PC-9 (cell line): Measurements from ENCODE around the gene BBS9. TPM values are rescaled to one million over a fixed set of nuclear protein-coding genes. Genes with fewer than 3 reads are reported as not detected.
A peak's percentile ranks its signal among the peaks of the same experiment; 100 is the strongest.

ENCODE experiments used
- BruUV-seq: library from RNA; stranded (reverse); fragments of 400-500 nt; replicated peaks from 2 replicates; lab custom pipeline; 2021; lab: Mats Ljungman, UMichigan
- CTCF ChIA-PET: fragments of 300-600 bp; sonication (Branson Sonifier 250); formaldehyde crosslinking; loops from one replicate; lab custom pipeline; 2022; ENCODE audit warnings: antibody characterized with exemption; lab: Charles Lee
- POLR2A ChIA-PET: fragments of 300-600 bp; sonication (Branson Sonifier 250); formaldehyde crosslinking; loops from one replicate; lab custom pipeline; 2022; ENCODE audit warnings: antibody characterized with exemption; ENCODE audit not compliant: unreplicated experiment; lab: Charles Lee
- DNase-seq, 2 experiments: peaks; one replicate each; pipeline versions ENCODE4 v3.0.0 to v3.0.0-alpha.2; 2015 to 2022; ENCODE audit warnings: mixed read lengths in 1 of 2
- H2AFZ ChIP-seq: fragments of 200-600 bp; sonication (generic); 2 replicates; pipeline ENCODE4 v1.8.1; 2017; ENCODE audit warnings: antibody characterized with exemption
- H3F3A ChIP-seq: fragments of 200-600 bp; sonication (generic); 2 replicates; pipeline ENCODE4 v1.8.1; 2017; ENCODE audit warnings: antibody characterized with exemption, mild to moderate bottlenecking, low read depth; ENCODE audit not compliant: insufficient read depth
- H3K27ac ChIP-seq: fragments of 200-600 bp; sonication (generic); 2 replicates; pipeline ENCODE4 v1.6.1; 2016; ENCODE audit warnings: mixed run types
- H3K27me3 ChIP-seq: fragments of 200-600 bp; sonication (generic); 2 replicates; pipeline ENCODE4 v1.6.1; 2016; ENCODE audit warnings: low read depth, mixed run types; ENCODE audit not compliant: insufficient read depth
- H3K36me3 ChIP-seq: fragments of 200-600 bp; sonication (generic); 2 replicates; pipeline ENCODE4 v1.6.1; 2016; ENCODE audit warnings: low read depth, mixed run types
- H3K4me1 ChIP-seq: fragments of 200-600 bp; sonication (generic); replicated peaks from 2 replicates; pipeline ENCODE4 v1.6.1; 2016; ENCODE audit warnings: mixed run types; ENCODE audit not compliant: insufficient read depth
- H3K4me2 ChIP-seq: fragments of 200-600 bp; sonication (generic); 2 replicates; pipeline ENCODE4 v1.6.1; 2017; ENCODE audit warnings: mixed run types
- H3K4me3 ChIP-seq: fragments of 200-600 bp; sonication (generic); 2 replicates; pipeline ENCODE4 v1.6.1; 2016; ENCODE audit warnings: mixed run types
- H3K79me2 ChIP-seq: fragments of 200-600 bp; sonication (generic); 2 replicates; pipeline ENCODE4 v1.6.1; 2017; ENCODE audit warnings: low read depth, mixed run types
- H3K9me2 ChIP-seq: fragments of 200-600 bp; sonication (generic); 2 replicates; pipeline ENCODE4 v1.8.1; 2017; ENCODE audit warnings: mild to moderate bottlenecking; ENCODE audit not compliant: insufficient read depth
- H3K9me3 ChIP-seq: fragments of 200-600 bp; sonication (generic); 2 replicates; pipeline ENCODE4 v1.8.1; 2016; ENCODE audit warnings: low read depth; ENCODE audit not compliant: insufficient read depth
- H4K20me1 ChIP-seq: fragments of 200-600 bp; sonication (generic); 2 replicates; pipeline ENCODE4 v1.8.1; 2017; ENCODE audit not compliant: insufficient read depth
- CTCF ChIP-seq: fragments of 200-600 bp; sonication (generic); conservative IDR thresholded peaks from 2 replicates; pipeline ENCODE4 v1.6.1; 2017; ENCODE audit warnings: mixed run types, antibody characterized with exemption, mild to moderate bottlenecking, moderate library complexity
- EZH2 ChIP-seq: fragments of 200-600 bp; sonication (generic); IDR thresholded peaks from 2 replicates; pipeline ENCODE4 v1.8.0; 2017; ENCODE audit warnings: antibody characterized with exemption, low read depth
- intact Hi-C: fragments of 100-400 bp; cut with micrococcal nuclease; formaldehyde crosslinking; loops from one replicate; pipeline ENCODE4 v1.10.0; 2022; ENCODE audit not compliant: unreplicated experiment
- total RNA-seq: library from RNA; stranded (reverse); gene quantifications from 2 replicates; pipeline ENCODE4 v1.2.3, GENCODE V29; 2021

Gene BBS9
- total RNA-seq, 1 experiment from 2014 or later, result 12.4 TPM

GRCh38 chr7:33127085-33127484 is 2.3 kb upstream of the BBS9 start:
- H3K4me2 ChIP-seq, result no peak overlapping the region
- ChIA-PET POLR2A (no interaction called here), CTCF (no interaction called here)
- no peaks in the 10 kb centered on the region for H3K79me2 ChIP-seq
- H4K20me1 ChIP-seq, result no peaks in the 10 kb centered on the region
- H3K9me3 ChIP-seq, result no peaks in the 10 kb centered on the region
- H3K27ac ChIP-seq, result no peak overlapping the region
- no peaks in the 10 kb centered on the region for H3K27me3 ChIP-seq
- no peak for DNase-seq
- H3K36me3 ChIP-seq, result no peaks in the 10 kb centered on the region
- no peak for TF ChIP-seq CTCF
- no TSS peak for BruUV-seq
- intact Hi-C loops, result no loop called here
- no peaks in the 10 kb centered on the region for H3K9me2 ChIP-seq
- H3K4me3 ChIP-seq, result no peak overlapping the region
- H3F3A ChIP-seq, result no peaks in the 10 kb centered on the region
- H3K4me1 ChIP-seq, result peaks cover 9% of the 10 kb centered on the region; the same call in 1 of the 2 replicates
- no peak overlapping the region for H2AFZ ChIP-seq

GRCh38 chr7:33128631-33128989 is 754 bp upstream of the BBS9 start:
- intact Hi-C loops, result no loop called here
- TF ChIP-seq CTCF, result no peak
- no peak for TF ChIP-seq EZH2
- H2AFZ ChIP-seq, result peak overlapping the region; percentile 97
- H3K27ac ChIP-seq, result no peak overlapping the region
- H3K9me2 ChIP-seq, result no peaks in the 10 kb centered on the region
- H3K27me3 ChIP-seq, result no peaks in the 10 kb centered on the region
- peaks cover 9% of the 10 kb centered on the region; the same call in 1 of the 2 replicates for H3K4me1 ChIP-seq
- no peaks in the 10 kb centered on the region for H3K36me3 ChIP-seq
- peak overlapping the region; percentile 71 for H3K4me2 ChIP-seq
- DNase-seq, result no peak
- H3K9me3 ChIP-seq, result no peaks in the 10 kb centered on the region
- BruUV-seq, result TSS peak; percentile 91
- no peaks in the 10 kb centered on the region for H3F3A ChIP-seq
- POLR2A ChIA-PET, result no interaction called here
- CTCF ChIA-PET, result no interaction called here
- H3K79me2 ChIP-seq, result no peaks in the 10 kb centered on the region
- peak overlapping the region; percentile 58 for H3K4me3 ChIP-seq
- no peaks in the 10 kb centered on the region for H4K20me1 ChIP-seq

- intact Hi-C loops, result loop anchor here (1.0 kb wide), 1 partner anchor 20 kb away; the partner anchor contains the start of gene RP9
- no peak for DNase-seq
- POLR2A ChIA-PET, result no interaction called here
- Histone ChIP-seq H3K4me3 (peak overlapping the region; percentile 58), H4K20me1 (no peaks in the 10 kb centered on the region), H3K36me3 (no peaks in the 10 kb centered on the region), H3K27ac (no peak overlapping the region), H3K79me2 (no peaks in the 10 kb centered on the region), H3K27me3 (no peaks in the 10 kb centered on the region), H3F3A (no peaks in the 10 kb centered on the region), H3K4me2 (peak overlapping the region; percentile 71), H2AFZ (peak overlapping the region; percentile 97), H3K4me1 (peaks cover 9% of the 10 kb centered on the region; the same call in 1 of the 2 replicates), H3K9me2 (no peaks in the 10 kb centered on the region), H3K9me3 (no peaks in the 10 kb centered on the region)
- TF ChIP-seq CTCF, result no peak
- TF ChIP-seq EZH2, result no peak
- no TSS peak for BruUV-seq
- CTCF ChIA-PET, result no interaction called here
Observed at GRCh38 chr7:33129806-33130153, 416 bp downstream of the BBS9 start.
